Spleen (tissue), 7 donors: Measurements from ENCODE around the gene FADS1.

Experiments used
- POLR2A ChIP-seq, 3 donors: fragments of 450-650 bp; IDR thresholded peaks; one replicate each; pipeline ENCODE4 v1.5.1; 2017; ENCODE audit warnings: antibody characterized with exemption in 3 of 3, mild to moderate bottlenecking in 1 of 3
- POLR2AphosphoS5 ChIP-seq, 3 donors: sonication (generic); formaldehyde crosslinking; IDR thresholded peaks; one replicate each; pipeline ENCODE4 v1.5.1; 2017; ENCODE audit warnings: antibody characterized with exemption in 3 of 3
- TF ChIP-seq, protein P1 (sequence below), 11 experiments: fragments of 200-600 bp in 7 of 11; fragments of 450-650 bp in 4 of 11; sonication (generic) in 4 of 11; IDR thresholded peaks in 8 of 11; conservative IDR thresholded peaks in 3 of 11; 1 replicate in 7 of 11; 2 replicates in 4 of 11; pipeline versions ENCODE4 v1.4.0 to v1.8.0; 2016 to 2021; ENCODE audit warnings: antibody characterized with exemption in 11 of 11, inconsistent platforms in 4 of 11, mild to moderate bottlenecking in 1 of 11
- donor health status: DM: no; HTN: no; CAD: no; lungs with moderate emphysema.
- donor health status: DM: no; HTN: no; CAD: no.
- donor health status: DM: no; HTN: no; CAD: no.

DNA sequence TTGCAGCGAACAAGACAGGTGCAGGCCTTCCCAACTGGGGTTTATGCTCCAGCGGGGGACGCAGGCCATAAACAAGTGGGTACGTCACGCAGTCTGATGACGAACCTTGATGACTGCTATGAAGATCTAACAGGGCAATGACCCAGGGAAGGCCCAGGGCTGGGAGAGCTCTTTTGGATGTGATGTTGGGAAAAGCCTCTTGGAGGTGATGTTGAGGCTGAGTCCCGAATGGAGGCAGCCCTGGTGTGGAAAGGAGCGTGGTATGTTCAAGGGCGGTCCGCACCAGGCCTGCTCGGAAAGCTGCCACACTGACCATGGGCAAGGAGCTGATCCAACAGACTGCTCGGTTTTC lies 17.1 kb upstream of the FADS1 start:
- TF ChIP-seq, protein P1, sequence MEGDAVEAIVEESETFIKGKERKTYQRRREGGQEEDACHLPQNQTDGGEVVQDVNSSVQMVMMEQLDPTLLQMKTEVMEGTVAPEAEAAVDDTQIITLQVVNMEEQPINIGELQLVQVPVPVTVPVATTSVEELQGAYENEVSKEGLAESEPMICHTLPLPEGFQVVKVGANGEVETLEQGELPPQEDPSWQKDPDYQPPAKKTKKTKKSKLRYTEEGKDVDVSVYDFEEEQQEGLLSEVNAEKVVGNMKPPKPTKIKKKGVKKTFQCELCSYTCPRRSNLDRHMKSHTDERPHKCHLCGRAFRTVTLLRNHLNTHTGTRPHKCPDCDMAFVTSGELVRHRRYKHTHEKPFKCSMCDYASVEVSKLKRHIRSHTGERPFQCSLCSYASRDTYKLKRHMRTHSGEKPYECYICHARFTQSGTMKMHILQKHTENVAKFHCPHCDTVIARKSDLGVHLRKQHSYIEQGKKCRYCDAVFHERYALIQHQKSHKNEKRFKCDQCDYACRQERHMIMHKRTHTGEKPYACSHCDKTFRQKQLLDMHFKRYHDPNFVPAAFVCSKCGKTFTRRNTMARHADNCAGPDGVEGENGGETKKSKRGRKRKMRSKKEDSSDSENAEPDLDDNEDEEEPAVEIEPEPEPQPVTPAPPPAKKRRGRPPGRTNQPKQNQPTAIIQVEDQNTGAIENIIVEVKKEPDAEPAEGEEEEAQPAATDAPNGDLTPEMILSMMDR (IDR thresholded peaks at IDR 0.05 in 8 of 11, conservative IDR thresholded peaks at IDR 0.05 in 3 of 11) = no peak
- TF ChIP-seq POLR2A (IDR thresholded peaks at IDR 0.05) (no peak), POLR2AphosphoS5 (IDR thresholded peaks at IDR 0.05) (no peak)
